Uterus (tissue), 4 donors: ENCODE measurements around the gene DLGAP1. TPM values are rescaled to one million over a fixed set of nuclear protein-coding genes. Genes with fewer than 3 reads are reported as not detected.

ENCODE experiments used
- DNase-seq, 2 donors: peaks; one replicate each; pipeline ENCODE4 v3.0.0-alpha.2; 2019 to 2020
- H3K27ac ChIP-seq, 2 donors: fragments of 200-600 bp; sonication (generic); 1 replicate in 1 of 2; 2 replicates in 1 of 2; pipeline ENCODE4 v1.5.1; 2016 to 2018
- H3K27me3 ChIP-seq, 2 donors: fragments of 200-600 bp; sonication (generic); one replicate each; pipeline ENCODE4 v1.5.1; 2018 to 2019; ENCODE audit warnings: control low read depth in 1 of 2
- H3K36me3 ChIP-seq, 2 donors: fragments of 200-600 bp; sonication (generic); one replicate each; pipeline ENCODE4 v1.5.1; 2019; ENCODE audit warnings: control low read depth in 1 of 2
- H3K4me1 ChIP-seq, 2 donors: fragments of 200-600 bp; sonication (generic); one replicate each; pipeline ENCODE4 v1.5.1; 2018 to 2019; ENCODE audit warnings: control low read depth in 1 of 2
- H3K4me3 ChIP-seq, 2 donors: fragments of 200-600 bp; sonication (generic); 1 replicate in 1 of 2; 2 replicates in 1 of 2; pipeline ENCODE4 v1.5.1; 2018 to 2019; ENCODE audit warnings: mild to moderate bottlenecking in 1 of 2
- H3K9me3 ChIP-seq, 2 donors: fragments of 200-600 bp; sonication (generic); one replicate each; pipeline ENCODE4 v1.5.1; 2019; ENCODE audit warnings: control low read depth in 1 of 2
- POLR2A ChIP-seq, 2 donors: fragments of 450-650 bp; IDR thresholded peaks; one replicate each; pipeline ENCODE4 v1.6.1; 2016; ENCODE audit warnings: antibody characterized with exemption in 2 of 2, mild to moderate bottlenecking in 1 of 2, moderate library complexity in 1 of 2
- intact Hi-C: fragments of 100-400 bp; cut with DNase I; formaldehyde crosslinking; loops from one replicate; pipeline ENCODE4 v1.15.1; 2023; ENCODE audit warnings: low total_unique reads
- total RNA-seq, 4 donors: library from RNA; depleted of rRNA in 3 of 4; stranded (reverse); fragments of >200 nt in 3 of 4; gene quantifications; one replicate each; pipeline versions ENCODE4 v1.1.0 to v1.2.4, GENCODE V29; 2014 to 2023
- TF ChIP-seq, protein P1 (sequence below), 4 experiments: fragments of 200-600 bp in 2 of 4; fragments of 450-650 bp in 2 of 4; sonication (generic) in 2 of 4; IDR thresholded peaks; one replicate each; pipeline ENCODE4 v1.5.1; 2016 to 2019; ENCODE audit warnings: antibody characterized with exemption in 4 of 4, mild to moderate bottlenecking in 2 of 4, moderate library complexity in 1 of 4
- donor health status: DM: yes; HTN: yes; CAD: no.

Gene DLGAP1
- total RNA-seq, 4 donors from 2014 or later = 1.0 to 9.6 (median 3.3) TPM

DNA sequence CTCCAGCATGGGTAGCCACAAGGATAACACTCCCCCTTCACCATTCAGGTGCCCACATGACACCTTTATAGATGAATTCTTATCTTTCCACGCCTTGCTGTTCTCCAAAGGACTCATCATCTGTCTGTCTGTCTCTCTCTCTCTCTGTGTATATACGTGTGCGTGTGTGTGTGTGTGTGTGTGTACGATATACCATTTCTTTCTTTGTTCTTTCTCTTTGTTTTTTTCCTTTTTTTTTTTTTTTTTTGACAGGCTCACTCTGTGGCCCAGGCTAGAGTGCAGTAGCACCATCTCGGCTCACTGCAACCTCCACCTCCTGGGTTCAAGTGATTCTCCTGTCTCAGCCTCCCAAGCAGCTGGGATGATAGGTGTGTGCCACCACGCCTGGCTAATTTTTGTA, 98.2 kb downstream of the DLGAP1 start:
- DNase-seq = no peak
- Histone ChIP-seq H3K4me3 (no peak overlapping the region), H3K27ac (no peak overlapping the region), H3K9me3 (no peaks in the 10 kb centered on the region), H3K36me3 (no peaks in the 10 kb centered on the region), H3K4me1 (no peaks in the 10 kb centered on the region), H3K27me3 (no peaks in the 10 kb centered on the region)
- no peak for TF ChIP-seq POLR2A (IDR thresholded peaks at IDR 0.05)
- TF ChIP-seq, protein P1, sequence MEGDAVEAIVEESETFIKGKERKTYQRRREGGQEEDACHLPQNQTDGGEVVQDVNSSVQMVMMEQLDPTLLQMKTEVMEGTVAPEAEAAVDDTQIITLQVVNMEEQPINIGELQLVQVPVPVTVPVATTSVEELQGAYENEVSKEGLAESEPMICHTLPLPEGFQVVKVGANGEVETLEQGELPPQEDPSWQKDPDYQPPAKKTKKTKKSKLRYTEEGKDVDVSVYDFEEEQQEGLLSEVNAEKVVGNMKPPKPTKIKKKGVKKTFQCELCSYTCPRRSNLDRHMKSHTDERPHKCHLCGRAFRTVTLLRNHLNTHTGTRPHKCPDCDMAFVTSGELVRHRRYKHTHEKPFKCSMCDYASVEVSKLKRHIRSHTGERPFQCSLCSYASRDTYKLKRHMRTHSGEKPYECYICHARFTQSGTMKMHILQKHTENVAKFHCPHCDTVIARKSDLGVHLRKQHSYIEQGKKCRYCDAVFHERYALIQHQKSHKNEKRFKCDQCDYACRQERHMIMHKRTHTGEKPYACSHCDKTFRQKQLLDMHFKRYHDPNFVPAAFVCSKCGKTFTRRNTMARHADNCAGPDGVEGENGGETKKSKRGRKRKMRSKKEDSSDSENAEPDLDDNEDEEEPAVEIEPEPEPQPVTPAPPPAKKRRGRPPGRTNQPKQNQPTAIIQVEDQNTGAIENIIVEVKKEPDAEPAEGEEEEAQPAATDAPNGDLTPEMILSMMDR (IDR thresholded peaks at IDR 0.05) = no peak
- intact Hi-C loops = no loop called here

DNA sequence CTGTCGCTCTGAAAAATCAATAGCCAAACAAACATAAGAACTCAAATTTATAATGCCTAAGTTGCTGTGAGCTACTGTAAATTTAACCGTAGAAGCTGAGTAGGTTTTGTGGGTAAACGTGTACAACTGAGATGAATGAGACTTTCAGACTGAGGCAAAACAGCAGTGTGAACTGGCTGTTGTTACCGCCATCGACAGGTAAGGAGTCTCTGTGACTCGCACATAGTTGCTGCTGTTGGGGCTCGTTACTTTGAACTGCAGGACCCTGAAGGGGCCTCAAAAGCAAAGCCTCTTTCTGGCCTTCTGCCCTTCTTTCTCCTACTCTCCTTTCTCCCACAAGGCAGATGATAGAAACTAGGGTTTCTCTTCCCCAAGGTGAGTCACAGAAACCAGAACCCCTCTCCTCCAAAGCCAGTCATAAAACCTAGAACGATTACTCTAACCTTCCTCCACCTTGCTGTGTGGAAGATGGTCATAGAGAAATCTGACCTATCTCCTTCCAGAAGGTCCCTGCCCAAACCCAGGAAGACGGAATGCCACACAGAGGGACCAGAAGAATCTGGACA, 101.2 kb downstream of the DLGAP1 start:
- no peak overlapping the region for H3K27ac ChIP-seq
- TF ChIP-seq, protein P1 (IDR thresholded peaks at IDR 0.05) = no peak
- no peak for TF ChIP-seq POLR2A (IDR thresholded peaks at IDR 0.05)
- H3K9me3 ChIP-seq = no peaks in the 10 kb centered on the region
- H3K4me3 ChIP-seq = no peak overlapping the region
- no peaks in the 10 kb centered on the region for H3K36me3 ChIP-seq
- H3K27me3 ChIP-seq = no peaks in the 10 kb centered on the region
- DNase-seq = no peak
- H3K4me1 ChIP-seq = no peaks in the 10 kb centered on the region
- intact Hi-C loops = no loop called here

DNA sequence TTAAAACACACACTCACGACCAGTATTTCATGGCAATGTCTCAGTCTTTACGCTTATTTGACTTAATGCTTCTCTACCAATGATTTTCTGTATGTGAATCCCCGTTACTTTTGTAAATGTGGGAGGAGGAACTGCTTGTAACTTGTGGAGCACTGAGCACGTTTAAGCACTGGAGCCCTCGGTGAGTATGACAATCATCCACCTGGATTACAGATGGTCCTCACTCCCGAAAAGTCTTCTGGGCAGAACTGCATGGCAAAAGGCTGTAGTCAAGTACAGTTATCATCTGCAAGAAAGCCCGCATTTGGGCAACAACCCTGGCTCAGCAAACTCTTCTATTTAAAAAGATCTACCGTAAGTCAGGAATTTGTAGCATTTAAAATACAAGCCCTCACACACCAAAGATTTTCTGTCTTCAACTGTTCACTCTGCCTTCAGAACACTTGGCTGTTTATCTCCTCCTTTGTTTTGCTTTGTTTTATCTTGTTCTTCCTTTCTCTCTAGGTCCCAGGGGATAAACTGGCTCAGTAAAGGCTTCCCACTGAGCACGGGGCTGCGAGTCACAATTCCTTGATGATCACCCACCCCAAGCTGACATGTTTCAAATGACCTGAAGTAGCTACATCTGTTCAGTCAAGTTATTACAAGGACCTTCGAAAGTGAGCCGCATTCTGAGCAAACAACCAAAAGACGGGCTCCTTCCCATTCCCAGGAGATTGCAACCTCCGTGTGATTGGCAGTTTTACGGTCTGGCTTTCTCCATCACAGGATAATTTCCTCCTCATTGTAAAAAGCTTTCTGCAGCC, 102.2 kb downstream of the DLGAP1 start:
- DNase-seq = no peak
- TF ChIP-seq, protein P1 (IDR thresholded peaks at IDR 0.05) = no peak
- TF ChIP-seq POLR2A (IDR thresholded peaks at IDR 0.05) = no peak
- intact Hi-C loops = no loop called here
- no peaks in the 10 kb centered on the region for H3K27me3 ChIP-seq
- H3K4me1 ChIP-seq = no peaks in the 10 kb centered on the region
- H3K27ac ChIP-seq = no peak overlapping the region
- no peak overlapping the region for H3K4me3 ChIP-seq
- H3K9me3 ChIP-seq = no peaks in the 10 kb centered on the region
- H3K36me3 ChIP-seq = no peaks in the 10 kb centered on the region

DNA sequence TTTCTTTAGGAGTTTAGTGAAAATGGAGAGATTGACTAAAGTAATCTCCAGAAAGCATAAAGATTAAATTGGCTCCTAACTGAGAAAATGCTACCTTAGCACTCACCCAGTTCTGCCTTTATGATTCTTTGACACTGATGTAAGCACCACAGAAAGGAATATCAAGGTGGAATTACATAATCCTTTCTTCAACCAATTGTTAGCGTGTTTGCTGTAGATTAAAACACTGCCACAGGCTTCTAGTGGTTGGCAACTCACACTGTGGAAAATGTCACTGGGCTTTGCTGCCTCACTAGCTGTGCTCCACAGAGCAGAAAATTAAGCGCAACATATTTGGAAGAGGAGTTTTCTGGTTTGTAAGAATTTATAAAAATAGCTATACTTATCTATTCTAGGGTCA, 104.1 kb downstream of the DLGAP1 start:
- H3K27me3 ChIP-seq = no peaks in the 10 kb centered on the region
- DNase-seq = no peak
- no peaks in the 10 kb centered on the region for H3K9me3 ChIP-seq

DNA sequence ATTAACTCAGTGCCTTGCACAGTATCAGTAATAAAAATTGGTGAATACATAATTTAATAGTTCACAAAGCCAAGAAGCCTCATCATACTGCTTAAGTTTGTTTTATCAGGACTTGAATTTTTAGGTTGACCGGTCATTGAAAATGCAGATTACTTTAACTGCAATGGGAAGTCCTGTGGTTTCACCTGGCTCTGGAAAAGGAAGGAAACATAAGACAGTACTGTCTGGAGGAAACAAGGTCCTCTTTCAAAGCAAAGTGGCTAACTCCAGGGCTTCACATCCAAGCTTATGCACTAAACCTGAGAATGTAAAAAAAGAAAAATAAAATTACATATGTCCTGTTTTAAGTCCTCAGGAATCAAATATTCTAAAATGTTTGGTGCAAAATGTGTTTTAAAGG, 119.7 kb downstream of the DLGAP1 start:
- Histone ChIP-seq H3K27me3 (no peaks in the 10 kb centered on the region), H3K36me3 (no peaks in the 10 kb centered on the region), H3K4me1 (no peaks in the 10 kb centered on the region), H3K4me3 (no peak overlapping the region), H3K9me3 (no peaks in the 10 kb centered on the region), H3K27ac (no peak overlapping the region)
- no peak for DNase-seq
- intact Hi-C loops = no loop called here
- no peak for TF ChIP-seq POLR2A (IDR thresholded peaks at IDR 0.05)
- TF ChIP-seq, protein P1 (IDR thresholded peaks at IDR 0.05) = no peak

More for the DNA sequence above, 104.1 kb downstream of the DLGAP1 start:
- Histone ChIP-seq H3K27ac (no peak overlapping the region), H3K4me3 (no peak overlapping the region), H3K4me1 (no peaks in the 10 kb centered on the region), H3K36me3 (no peaks in the 10 kb centered on the region)
- intact Hi-C loops = no loop called here
- TF ChIP-seq, protein P1 (IDR thresholded peaks at IDR 0.05) = no peak
- no peak for TF ChIP-seq POLR2A (IDR thresholded peaks at IDR 0.05)
